CD8-positive, alpha-beta memory T cell (primary cell): ENCODE results near the gene HEXIM1. TPM values are rescaled to one million over a fixed set of nuclear protein-coding genes. Genes with fewer than 3 reads are reported as not detected.

Experiments
- CTCF ChIA-PET: fragments of 350-600 bp; sonication (Branson Sonifier 250); formaldehyde crosslinking; loops from one replicate; lab custom pipeline; 2021; ENCODE audit warnings: antibody characterized with exemption; lab: Charles Lee
- POLR2A ChIA-PET: fragments of 350-600 bp; sonication (Branson Sonifier 250); formaldehyde crosslinking; loops from one replicate; lab custom pipeline; 2021; ENCODE audit warnings: antibody characterized with exemption; lab: Charles Lee
- DNase-seq, 5 donors: peaks; one replicate each; pipeline versions ENCODE4 v3.0.0 to v3.0.0-alpha.2; 2020 to 2022; ENCODE audit warnings: mixed read lengths in 1 of 5
- H3K27ac ChIP-seq: one replicate; pipeline ENCODE4 v1.7.0; 2013; ENCODE audit warnings: low read depth, mild to moderate bottlenecking, low read length, moderate library complexity
- H3K27me3 ChIP-seq: 2 replicates; pipeline ENCODE4 v1.7.0; 2013; ENCODE audit warnings: low read length, mild to moderate bottlenecking; ENCODE audit not compliant: insufficient read depth, poor library complexity, severe bottlenecking
- H3K36me3 ChIP-seq: 2 replicates; pipeline ENCODE4 v1.7.0; 2013; ENCODE audit warnings: mild to moderate bottlenecking, low read length, moderate library complexity; ENCODE audit not compliant: insufficient read depth
- H3K4me1 ChIP-seq: 2 replicates; pipeline ENCODE4 v1.7.0; 2013; ENCODE audit warnings: mild to moderate bottlenecking, low read length, moderate library complexity; ENCODE audit not compliant: insufficient read depth
- H3K4me3 ChIP-seq: 2 replicates; pipeline ENCODE4 v1.7.0; 2013; ENCODE audit warnings: mild to moderate bottlenecking, low read length
- H3K9me3 ChIP-seq: 2 replicates; pipeline ENCODE4 v1.7.0; 2013; ENCODE audit warnings: mild to moderate bottlenecking, low read length
- H3K27ac Mint-ChIP-seq, 8 donors: one replicate each; pipeline ENCODE4 v1.8.0; 2020 to 2021; ENCODE audit warnings: mixed read lengths in 8 of 8, mild to moderate bottlenecking in 6 of 8, inconsistent platforms in 3 of 8, moderate library complexity in 3 of 8
- H3K27me3 Mint-ChIP-seq, 2 donors: one replicate each; pipeline ENCODE4 v1.8.0; 2020 to 2021; ENCODE audit warnings: mixed read lengths in 2 of 2, mild to moderate bottlenecking in 1 of 2, moderate library complexity in 1 of 2
- H3K36me3 Mint-ChIP-seq, 3 donors: one replicate each; pipeline ENCODE4 v1.8.0; 2020 to 2021; ENCODE audit warnings: mixed read lengths in 3 of 3, inconsistent platforms in 1 of 3, mild to moderate bottlenecking in 1 of 3
- H3K4me1 Mint-ChIP-seq, 3 donors: one replicate each; pipeline ENCODE4 v1.8.0; 2020 to 2021; ENCODE audit warnings: mixed read lengths in 3 of 3, inconsistent platforms in 1 of 3, mild to moderate bottlenecking in 1 of 3
- H3K4me3 Mint-ChIP-seq, 7 donors: one replicate each; pipeline ENCODE4 v1.8.0; 2020 to 2021; ENCODE audit warnings: mixed read lengths in 7 of 7, mild to moderate bottlenecking in 6 of 7, moderate library complexity in 4 of 7, inconsistent platforms in 2 of 7
- H3K9me3 Mint-ChIP-seq, 5 donors: one replicate each; pipeline ENCODE4 v1.8.0; 2020 to 2022; ENCODE audit warnings: mixed read lengths in 5 of 5, mild to moderate bottlenecking in 3 of 5, moderate library complexity in 2 of 5, inconsistent platforms in 1 of 5
- polyA plus RNA-seq: library from polyadenylated mRNA; unstranded; fragments of 300-500 nt; fragmentation: Illumina TruSeq; gene quantifications from one replicate; pipeline ENCODE4 v1.2.3, GENCODE V29; 2021
- total RNA-seq, 2 experiments: library from RNA; stranded (reverse); gene quantifications; one replicate each; pipeline ENCODE4 v1.2.3, GENCODE V29; 2021

Gene HEXIM1
- total and polyA plus RNA-seq, 3 experiments from 2014 or later: 5.6 to 51.1 (median 48.3) TPM

GRCh38 chr17:45138911-45139532 lies 9.3 kb upstream of the HEXIM1 start:
- ChIA-PET POLR2A (interaction anchor here (0.7 kb wide), 1 partner anchor 10 kb away, joined by 4 read pairs; no protein-coding TSS in a partner anchor), CTCF (interaction anchor here (0.8 to 2.5 kb wide), 4 partner anchors 10 to 59 kb away, joined by 3 to 11 read pairs (median 4); partner anchors contain the start of gene HEXIM1)
- Histone ChIP-seq H3K4me3 (no peak overlapping the region), H3K27ac (no peak overlapping the region), H3K36me3 (no peaks in the 10 kb centered on the region), H3K4me1 (peaks cover 20% of the 10 kb centered on the region), H3K9me3 (no peaks in the 10 kb centered on the region), H3K27me3 (no peaks in the 10 kb centered on the region)
- H3K27me3 Mint-ChIP-seq: no peaks in the 10 kb centered on the region
- no peaks in the 10 kb centered on the region for H3K9me3 Mint-ChIP-seq
- H3K4me3 Mint-ChIP-seq: peak overlapping the region in 1 of 7 donors; percentile 43
- H3K36me3 Mint-ChIP-seq: peaks cover 0 to 5% (median 0%) of the 10 kb centered on the region in 3 donors
- H3K27ac Mint-ChIP-seq: no peak overlapping the region
- H3K4me1 Mint-ChIP-seq: peaks cover 29 to 47% (median 32%) of the 10 kb centered on the region in 3 donors
- DNase-seq: peak in 1 of 5 donors; percentile 41

- H3K27ac ChIP-seq: no peak overlapping the region
- Mint-ChIP-seq H3K4me1 (peaks cover 29 to 47% (median 32%) of the 10 kb centered on the region in 3 donors), H3K4me3 (peak overlapping the region in 1 of 7 donors; percentile 43), H3K27ac (peak overlapping the region in 1 of 8 donors; percentile 33), H3K36me3 (peaks cover 0 to 5% (median 0%) of the 10 kb centered on the region in 3 donors), H3K9me3 (no peaks in the 10 kb centered on the region), H3K27me3 (no peaks in the 10 kb centered on the region)
- peaks cover 20% of the 10 kb centered on the region for H3K4me1 ChIP-seq
- H3K36me3 ChIP-seq: no peaks in the 10 kb centered on the region
- no peak overlapping the region for H3K4me3 ChIP-seq
- DNase-seq: peak in 1 of 5 donors; percentile 13
- no peaks in the 10 kb centered on the region for H3K9me3 ChIP-seq
- ChIA-PET POLR2A (interaction anchor here (0.7 kb wide), 1 partner anchor 9 kb away, joined by 4 read pairs; no protein-coding TSS in a partner anchor), CTCF (interaction anchor here (0.8 to 2.5 kb wide), 4 partner anchors 9 to 58 kb away, joined by 3 to 11 read pairs (median 4); partner anchors contain the start of gene HEXIM1)
- H3K27me3 ChIP-seq: no peaks in the 10 kb centered on the region
Observed at GRCh38 chr17:45139533-45139920, 8.7 kb upstream of the HEXIM1 start.

- no peak overlapping the region for H3K27ac ChIP-seq
- no peaks in the 10 kb centered on the region for H3K27me3 ChIP-seq
- peaks cover 0 to 4% of the 10 kb centered on the region in 2 donors for H3K27me3 Mint-ChIP-seq
- no peaks in the 10 kb centered on the region for H3K9me3 ChIP-seq
- H3K4me1 Mint-ChIP-seq: peaks cover 40 to 56% (median 41%) of the 10 kb centered on the region in 3 donors
- H3K4me1 ChIP-seq: peaks cover 29% of the 10 kb centered on the region
- no peaks in the 10 kb centered on the region for H3K36me3 ChIP-seq
- ChIA-PET POLR2A (no interaction called here), CTCF (interaction anchor here (0.8 to 13.2 kb wide), 5 partner anchors 9 to 75 kb away, joined by 3 to 315 read pairs (median 6); partner anchors contain the start of genes ACBD4 and PLCD3)
- DNase-seq: no peak
- H3K27ac Mint-ChIP-seq: peak overlapping the region in 1 of 8 donors; percentile 70
- peak overlapping the region in 6 of 7 donors; percentile 32 to 70 (median 56) for H3K4me3 Mint-ChIP-seq
- no peak overlapping the region for H3K4me3 ChIP-seq
- H3K36me3 Mint-ChIP-seq: peaks cover 0 to 12% (median 0%) of the 10 kb centered on the region in 3 donors
- no peaks in the 10 kb centered on the region for H3K9me3 Mint-ChIP-seq
Observed at GRCh38 chr17:45143094-45143670, 5.1 kb upstream of the HEXIM1 start.

GRCh38 chr17:45143767-45144198 lies 4.5 kb upstream of the HEXIM1 start:
- H3K27me3 ChIP-seq: no peaks in the 10 kb centered on the region
- H3K9me3 ChIP-seq: no peaks in the 10 kb centered on the region
- Mint-ChIP-seq H3K4me1 (peaks cover 41 to 56% (median 44%) of the 10 kb centered on the region in 3 donors), H3K4me3 (peak overlapping the region; percentile 32 to 70 (median 55)), H3K9me3 (peaks cover 0 to 3% (median 0%) of the 10 kb centered on the region in 5 donors), H3K27ac (peak overlapping the region in 4 of 8 donors; percentile 40 to 80 (median 69)), H3K36me3 (peaks cover 0 to 15% (median 0%) of the 10 kb centered on the region in 3 donors), H3K27me3 (peaks cover 0 to 8% of the 10 kb centered on the region in 2 donors)
- H3K36me3 ChIP-seq: no peaks in the 10 kb centered on the region
- POLR2A ChIA-PET: no interaction called here
- peaks cover 29% of the 10 kb centered on the region for H3K4me1 ChIP-seq
- DNase-seq: peak in 1 of 5 donors; percentile 43
- H3K4me3 ChIP-seq: no peak overlapping the region
- peak overlapping the region; percentile 57 for H3K27ac ChIP-seq
- CTCF ChIA-PET: interaction anchor here (0.8 to 13.2 kb wide), 4 partner anchors 8 to 75 kb away, joined by 3 to 315 read pairs (median 5); partner anchors contain the start of genes ACBD4 and PLCD3

- H3K36me3 ChIP-seq: no peaks in the 10 kb centered on the region
- no peaks in the 10 kb centered on the region for H3K9me3 ChIP-seq
- ChIA-PET POLR2A (interaction anchor here (1.0 to 8.5 kb wide), 3 partner anchors 12 to 84 kb away, joined by 3 to 327 read pairs (median 3); partner anchors contain the start of gene HEXIM2), CTCF (interaction anchor here (0.8 to 13.2 kb wide), 4 partner anchors 8 to 74 kb away, joined by 3 to 315 read pairs (median 5); partner anchors contain the start of genes ACBD4 and PLCD3)
- Mint-ChIP-seq H3K9me3 (peaks cover 0 to 3% (median 0%) of the 10 kb centered on the region in 5 donors), H3K27me3 (peaks cover 0 to 11% of the 10 kb centered on the region in 2 donors), H3K4me1 (peaks cover 43 to 60% (median 47%) of the 10 kb centered on the region in 3 donors), H3K27ac (peak overlapping the region in 4 of 8 donors; percentile 8 to 99 (median 64)), H3K36me3 (peaks cover 0 to 19% (median 0%) of the 10 kb centered on the region in 3 donors), H3K4me3 (peak overlapping the region; percentile 44 to 74 (median 51))
- H3K27ac ChIP-seq: peak overlapping the region; percentile 57
- peaks cover 29% of the 10 kb centered on the region for H3K4me1 ChIP-seq
- peak overlapping the region; percentile 28 for H3K4me3 ChIP-seq
- no peaks in the 10 kb centered on the region for H3K27me3 ChIP-seq
- DNase-seq: no peak
Observed at GRCh38 chr17:45144199-45145034, 3.9 kb upstream of the HEXIM1 start.

GRCh38 chr17:45145035-45145389 lies 3.3 kb upstream of the HEXIM1 start:
- Histone ChIP-seq H3K4me1 (peaks cover 29% of the 10 kb centered on the region), H3K9me3 (no peaks in the 10 kb centered on the region), H3K27me3 (no peaks in the 10 kb centered on the region), H3K36me3 (no peaks in the 10 kb centered on the region), H3K4me3 (peak overlapping the region; percentile 28), H3K27ac (peak overlapping the region; percentile 2)
- Mint-ChIP-seq H3K4me1 (peaks cover 47 to 66% (median 53%) of the 10 kb centered on the region in 3 donors), H3K27me3 (peaks cover 0 to 11% of the 10 kb centered on the region in 2 donors), H3K36me3 (peaks cover 0 to 23% (median 0%) of the 10 kb centered on the region in 3 donors), H3K4me3 (peak overlapping the region; percentile 25 to 73 (median 40)), H3K27ac (peak overlapping the region in 3 of 8 donors; percentile 8 to 99 (median 59)), H3K9me3 (peaks cover 0 to 3% (median 0%) of the 10 kb centered on the region in 5 donors)
- POLR2A ChIA-PET: interaction anchor here (1.0 to 8.5 kb wide), 3 partner anchors 12 to 83 kb away, joined by 3 to 327 read pairs (median 3); partner anchors contain the start of gene HEXIM2
- CTCF ChIA-PET: interaction anchor here (1.7 to 13.2 kb wide), 2 partner anchors 11 to 74 kb away, joined by 4 to 315 read pairs; partner anchors contain the start of genes ACBD4 and PLCD3
- DNase-seq: no peak

- Mint-ChIP-seq H3K36me3 (peaks cover 0 to 26% (median 0%) of the 10 kb centered on the region in 3 donors), H3K27ac (peak overlapping the region in 5 of 8 donors; percentile 57 to 99 (median 97)), H3K27me3 (peaks cover 0 to 11% of the 10 kb centered on the region in 2 donors), H3K4me3 (peak overlapping the region; percentile 90 to 99 (median 95)), H3K4me1 (peaks cover 52 to 73% (median 60%) of the 10 kb centered on the region in 3 donors), H3K9me3 (peaks cover 0 to 3% (median 0%) of the 10 kb centered on the region in 5 donors)
- no peaks in the 10 kb centered on the region for H3K9me3 ChIP-seq
- H3K4me3 ChIP-seq: no peak overlapping the region
- H3K36me3 ChIP-seq: no peaks in the 10 kb centered on the region
- H3K27me3 ChIP-seq: no peaks in the 10 kb centered on the region
- H3K4me1 ChIP-seq: peaks cover 34% of the 10 kb centered on the region
- ChIA-PET POLR2A (interaction anchor here (8.5 kb wide), 1 partner anchor 14 kb away, joined by 327 read pairs; the partner anchor contains the start of gene HEXIM2), CTCF (interaction anchor here (0.7 to 13.2 kb wide), 4 partner anchors 13 to 73 kb away, joined by 4 to 315 read pairs (median 78); partner anchors contain the start of genes ACBD4, HEXIM2 and PLCD3)
- DNase-seq: no peak
- H3K27ac ChIP-seq: peak overlapping the region; percentile 98
Observed at GRCh38 chr17:45146166-45146565, 2.1 kb upstream of the HEXIM1 start.
